Stomach (tissue), 4 donors: Measurements from ENCODE around the gene ATP9A.
"Not testable (repeated sequence)": the region's sequence is repeated elsewhere in the genome, so short reads cannot be mapped to it uniquely, and the experiment has no call there.

Source experiments
- EP300 ChIP-seq: sonication (generic); formaldehyde crosslinking; IDR thresholded peaks from one replicate; pipeline ENCODE4 v1.6.1; 2017; ENCODE audit warnings: antibody characterized with exemption
- POLR2A ChIP-seq, 4 donors: fragments of 450-650 bp; IDR thresholded peaks; one replicate each; pipeline ENCODE4 v1.6.1; 2016; ENCODE audit warnings: antibody characterized with exemption in 4 of 4, control low read depth in 2 of 4, mild to moderate bottlenecking in 1 of 4, moderate library complexity in 1 of 4

DNA sequence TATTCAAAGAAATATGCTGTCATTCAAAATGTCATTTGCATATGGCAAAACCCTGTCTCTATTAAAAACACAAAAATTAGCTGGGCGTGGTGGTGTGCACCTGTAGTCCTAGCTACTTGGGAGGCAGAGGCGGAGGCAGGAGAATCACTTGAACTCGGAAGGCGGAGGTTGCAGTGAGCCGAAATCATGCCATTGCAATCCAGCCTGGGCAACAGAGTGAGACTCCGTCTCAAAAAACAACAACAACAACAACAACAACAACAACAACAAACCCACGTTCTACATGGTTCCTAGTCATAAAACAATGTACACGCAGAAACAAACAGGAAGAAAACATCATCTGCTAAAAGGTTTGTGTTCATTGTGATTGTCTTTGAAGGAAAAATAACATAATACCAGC lies 15.0 kb downstream of the ATP9A start:
- not testable (repeated sequence) for TF ChIP-seq EP300; POLR2A (IDR thresholded peaks at IDR 0.05)
